Measurements from ENCODE around the gene TCERG1L. TPM values are rescaled to one million over a fixed set of nuclear protein-coding genes. Genes with fewer than 3 reads are reported as not detected.
"Not testable (repeated sequence)": the region's sequence is repeated elsewhere in the genome, so short reads cannot be mapped to it uniquely, and the experiment has no call there.

TCERG1L gene
- total RNA-seq, 1 donor from 2014 or later, result 0.48 TPM

DNA sequence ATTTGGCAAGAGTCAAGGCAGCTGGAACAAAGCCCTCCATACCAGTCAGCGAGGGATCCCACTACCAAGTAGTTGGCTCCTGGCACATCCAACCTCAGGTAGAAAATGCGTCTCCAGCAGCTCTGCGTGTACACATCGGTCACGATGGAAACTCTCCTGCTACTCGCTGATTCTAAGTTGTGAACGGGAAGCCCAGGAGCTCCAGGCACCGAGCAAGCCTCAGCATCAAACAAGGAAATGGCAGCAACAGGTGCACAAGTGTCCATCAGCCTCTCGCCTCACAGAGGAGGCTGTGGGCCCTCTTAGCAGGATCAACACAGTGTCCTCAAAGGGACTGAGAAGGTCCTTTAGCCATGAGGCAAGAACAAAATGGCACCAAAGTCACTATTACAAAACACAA is 127.0 kb downstream of the TCERG1L start:
- no peak for DNase-seq (ENCODE audit: low spot score)

GRCh38 chr10:131183546-131184045 is 127.9 kb downstream of the TCERG1L start:
- no peak for DNase-seq (ENCODE audit: low spot score)

DNA sequence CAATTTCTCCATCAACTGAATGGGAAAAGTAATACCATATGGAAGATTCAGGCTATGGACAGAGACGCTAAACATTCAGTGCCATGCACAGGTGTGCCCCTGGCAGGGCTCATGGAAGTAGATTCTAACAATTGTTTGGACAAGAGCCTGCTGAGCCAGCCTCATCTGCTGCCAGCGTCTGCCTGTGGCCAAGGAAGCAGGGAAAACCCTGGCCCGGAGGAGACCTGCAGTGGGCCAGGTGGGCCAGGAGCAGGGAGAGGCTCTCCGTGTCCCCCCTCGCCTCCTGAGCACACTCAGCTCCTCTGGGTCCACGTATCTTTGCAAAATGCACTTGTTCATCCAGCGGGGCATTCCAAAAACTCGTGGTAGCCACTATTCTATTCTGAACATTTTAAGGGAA is 130.1 kb downstream of the TCERG1L start:
- no peak for DNase-seq (ENCODE audit: low spot score)

DNA sequence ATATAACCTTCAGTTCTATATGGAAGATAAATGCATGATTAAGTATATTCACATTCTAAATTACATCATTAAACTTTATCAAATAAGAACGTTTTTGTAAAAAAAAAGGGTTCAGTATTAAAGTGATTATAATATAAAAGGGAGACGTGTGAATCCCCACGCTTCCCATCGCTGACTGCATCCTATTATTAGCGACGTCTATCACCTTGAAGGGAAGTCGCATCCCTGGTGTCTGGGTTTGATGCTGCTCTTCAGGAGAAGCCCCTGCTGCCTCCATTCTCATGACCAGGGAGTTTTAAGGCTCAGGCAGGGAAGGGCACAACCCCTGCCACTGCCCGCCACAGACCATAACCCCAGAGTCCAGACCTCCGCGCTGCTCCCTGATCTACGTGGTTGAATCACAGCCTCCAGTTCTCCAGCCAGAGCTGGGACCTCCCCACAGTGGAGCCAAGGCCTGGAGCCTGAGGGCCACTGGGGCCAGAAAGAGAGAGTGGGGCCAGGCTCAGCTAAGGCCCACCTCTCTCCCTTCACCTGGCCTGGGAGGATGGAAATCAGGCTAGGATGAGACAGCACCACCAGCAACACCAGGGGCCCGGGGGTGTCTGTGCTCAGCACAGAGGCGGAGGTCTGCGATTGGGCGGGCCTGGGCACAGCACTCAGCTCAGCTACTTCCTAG is 130.6 kb downstream of the TCERG1L start:
- DNase-seq (ENCODE audit: low spot score), result no peak

DNA sequence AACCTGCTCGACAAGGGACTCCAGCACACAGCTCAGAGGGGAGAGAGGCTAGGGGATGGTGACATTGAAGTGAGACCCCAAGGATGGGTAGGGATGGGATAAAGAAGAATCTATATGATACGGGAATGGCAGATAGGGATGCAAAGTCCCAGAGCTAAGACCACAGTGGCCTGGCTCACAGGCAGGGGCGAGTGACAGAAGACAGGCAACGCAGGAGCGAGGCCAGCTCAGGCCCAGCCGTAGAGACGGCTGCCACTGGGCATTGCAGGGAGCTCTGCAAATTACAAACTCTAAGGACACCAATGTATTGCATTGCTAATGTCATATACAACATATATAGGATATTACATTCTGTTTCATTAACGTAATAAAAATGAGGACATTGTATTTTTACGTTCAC is 131.4 kb downstream of the TCERG1L start:
- no peak for DNase-seq (ENCODE audit: low spot score)

DNA sequence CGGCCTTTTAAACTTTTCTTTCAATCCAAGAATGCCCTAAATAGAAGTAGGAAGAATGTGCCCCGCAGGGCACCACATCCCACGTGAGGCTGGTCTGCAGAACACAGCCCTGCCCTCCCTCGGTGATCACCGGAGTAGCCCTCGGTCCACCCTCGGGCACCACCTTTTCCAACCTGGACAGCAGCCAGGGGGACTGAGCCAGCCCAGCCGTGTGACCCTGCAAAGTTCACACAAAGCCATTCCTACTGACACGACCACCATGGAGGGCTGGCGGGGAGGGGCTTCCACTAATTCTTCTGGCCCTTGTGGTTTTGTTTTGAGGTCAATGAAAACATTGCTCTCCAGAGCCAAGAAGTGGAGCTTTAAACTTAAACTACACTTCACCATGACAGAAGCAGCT is 132.2 kb downstream of the TCERG1L start:
- no peak for DNase-seq (ENCODE audit: low spot score)

GRCh38 chr10:131178521-131179331 is 132.8 kb downstream of the TCERG1L start:
- no peak for DNase-seq (ENCODE audit: low spot score)

GRCh38 chr10:131177431-131178327 is 133.8 kb downstream of the TCERG1L start:
- DNase-seq (ENCODE audit: low spot score), result peak; percentile 18

DNA sequence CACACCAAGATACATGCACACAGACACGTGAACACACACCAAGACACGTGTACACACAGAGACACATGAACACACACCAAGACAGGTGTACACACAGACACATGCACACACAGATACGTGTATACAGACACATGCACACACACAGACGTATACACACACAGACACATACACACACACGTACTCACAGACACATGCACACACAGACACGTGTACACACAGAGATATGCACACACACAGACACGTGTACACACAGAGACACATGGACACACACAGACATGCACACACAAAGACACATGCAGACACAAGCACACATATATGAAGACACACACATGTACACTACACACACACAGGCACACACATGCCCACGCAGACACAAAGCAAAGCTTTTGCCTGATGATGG is 134.6 kb downstream of the TCERG1L start:
- DNase-seq (ENCODE audit: low spot score), result no peak

DNA sequence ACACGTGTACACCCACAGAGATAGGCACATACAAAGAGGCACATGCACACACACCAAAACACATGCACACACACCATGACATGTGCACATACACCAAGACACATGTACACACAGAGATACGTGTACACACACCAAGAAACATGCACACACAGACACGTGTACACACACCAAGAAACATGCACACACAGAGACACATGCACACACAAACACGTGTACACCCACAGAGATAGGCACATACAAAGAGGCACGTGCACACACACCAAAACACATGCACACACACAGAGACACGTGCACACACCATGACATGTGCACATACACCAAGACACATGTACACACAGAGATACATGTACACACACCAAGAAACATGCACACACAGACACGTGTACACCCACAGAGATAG is 135.2 kb downstream of the TCERG1L start:
- not testable (repeated sequence) for DNase-seq (ENCODE audit: low spot score)

GRCh38 chr10:131175891-131176290 is 135.6 kb downstream of the TCERG1L start:
- DNase-seq (ENCODE audit: low spot score), result no peak

GRCh38 chr10:131174651-131175540 is 136.6 kb downstream of the TCERG1L start:
- DNase-seq (ENCODE audit: low spot score), result no peak

DNA sequence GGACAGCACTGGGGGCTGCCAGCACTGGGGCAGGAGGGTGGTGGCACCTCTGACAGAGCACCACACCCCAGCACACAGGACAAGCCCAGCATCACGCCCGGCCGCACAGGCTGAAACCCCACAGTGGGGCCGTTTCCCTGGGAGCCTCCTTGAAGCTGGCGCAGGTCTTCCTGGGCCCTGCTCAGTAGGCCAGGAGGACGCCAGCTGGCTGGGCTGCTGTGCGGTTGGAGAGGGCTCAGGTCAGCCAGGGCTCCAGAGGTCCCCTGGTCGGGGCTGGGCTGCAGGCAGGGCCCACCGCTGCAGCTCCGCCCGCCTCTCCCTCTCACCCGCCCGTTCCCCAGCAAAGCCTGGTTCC is 137.3 kb downstream of the TCERG1L start:
- DNase-seq (ENCODE audit: low spot score), result no peak

GRCh38 chr10:131173484-131174210 is 137.9 kb downstream of the TCERG1L start:
- DNase-seq (ENCODE audit: low spot score), result no peak

DNA sequence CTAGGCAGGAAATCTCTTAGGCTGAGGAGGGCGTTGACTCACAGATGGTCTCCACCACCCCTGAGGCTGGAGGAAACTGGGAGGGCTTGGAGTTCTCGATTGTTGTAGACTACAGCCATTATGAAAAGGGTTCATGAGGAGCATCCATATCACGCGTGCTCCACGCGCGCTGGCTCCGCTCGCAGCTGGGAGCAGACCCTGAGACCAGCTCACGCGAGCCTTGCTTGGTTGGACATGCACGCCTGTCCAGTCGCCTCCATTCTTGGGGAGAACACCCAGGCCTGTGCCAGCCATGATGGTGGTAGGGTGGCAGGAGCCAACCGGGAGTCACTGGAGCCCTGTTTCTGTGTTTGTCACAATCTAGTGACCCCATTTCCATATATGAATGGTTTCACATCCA is 139.1 kb downstream of the TCERG1L start:
- DNase-seq (ENCODE audit: low spot score), result no peak

- no peak for DNase-seq (ENCODE audit: low spot score)
These were observed 142.4 kb downstream of the TCERG1L start for GRCh38 chr10:131169146-131169545.

GRCh38 chr10:131168238-131168875 is 143.2 kb downstream of the TCERG1L start:
- DNase-seq (ENCODE audit: low spot score), result no peak

DNA sequence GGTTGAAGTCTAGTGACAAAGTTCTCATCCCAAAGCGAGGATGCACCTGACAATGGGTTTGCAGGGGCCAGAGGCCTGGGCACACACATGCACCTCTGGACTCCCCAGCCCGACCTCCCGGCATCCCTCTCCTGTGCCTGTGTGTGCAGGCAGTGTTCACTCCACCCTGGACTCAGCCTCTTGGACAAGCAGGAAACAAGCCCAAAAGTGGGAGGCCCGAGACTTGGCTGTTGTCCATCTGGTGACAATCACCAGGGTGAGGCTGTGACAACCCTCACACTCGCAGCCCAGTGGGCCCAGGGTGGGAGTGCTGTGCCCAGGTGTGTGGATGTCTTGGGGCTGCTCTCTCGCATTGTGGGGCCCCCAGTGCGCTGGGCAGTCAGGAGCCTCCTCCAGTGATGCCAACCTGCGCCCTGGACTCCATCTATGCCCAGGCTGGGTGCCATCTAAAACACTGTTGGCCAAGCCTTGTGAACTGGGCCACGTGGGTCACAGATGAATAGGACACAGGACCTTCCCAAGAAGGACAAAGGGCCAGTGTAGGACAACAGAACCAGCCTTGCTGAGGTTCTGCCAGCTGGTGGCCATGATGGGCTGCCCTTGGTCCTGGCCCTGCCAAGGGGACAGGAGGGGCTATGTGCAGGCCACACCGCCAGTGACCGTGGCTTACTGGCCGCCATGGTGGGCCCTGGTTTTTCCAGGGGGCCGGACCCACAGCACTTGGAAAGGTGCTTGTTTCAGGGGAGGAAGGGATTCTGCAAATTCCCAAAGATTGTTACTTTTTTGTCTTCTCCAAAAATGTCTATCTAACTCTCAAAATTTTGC is 144.3 kb downstream of the TCERG1L start:
- no peak for DNase-seq (ENCODE audit: low spot score)

DNA sequence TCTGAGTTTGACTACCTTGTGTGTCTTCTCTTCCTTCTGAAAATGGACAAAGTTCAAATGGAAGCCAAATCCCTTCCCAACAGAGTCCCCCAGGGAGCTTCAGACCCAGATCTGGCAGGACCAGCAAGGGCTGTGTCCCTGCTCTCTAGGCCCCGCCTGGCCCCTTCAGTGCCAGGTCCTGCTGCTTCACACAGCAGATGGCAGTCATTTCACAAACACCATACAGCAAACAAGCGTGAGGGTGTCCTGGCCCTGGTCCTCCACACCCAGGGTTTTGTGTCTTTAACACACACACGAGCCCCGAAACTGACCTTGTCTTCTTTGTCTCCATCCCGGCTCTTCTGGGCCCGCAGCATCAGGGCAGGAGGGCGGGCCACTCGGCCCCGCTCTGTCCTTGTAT is 145.0 kb downstream of the TCERG1L start:
- DNase-seq (ENCODE audit: low spot score), result no peak

Measured in umbilical cord (tissue), 2 donors.